ENCODE measurements around the gene CCSER1.

GRCh38 chr4:91577864-91578263 is 1450.7 kb downstream of the CCSER1 start:
- no peak for TF ChIP-seq EZH2 (IDR thresholded peaks at IDR 0.05; ENCODE audit: insufficient read depth, poor library complexity, severe bottlenecking)
- no peak for TF ChIP-seq EZH2phosphoT487 (IDR thresholded peaks at IDR 0.05; ENCODE audit: insufficient read depth, low read depth)

All from GM23248 (cell line).